ENCODE data around the gene TARS3.
"Not testable (repeated sequence)": the region's sequence is repeated elsewhere in the genome, so short reads cannot be mapped to it uniquely, and the experiment has no call there.

TARS3 gene

GRCh38 chr15:101637038-101637437 is 87.2 kb downstream of the TARS3 start:
- no peak for TF ChIP-seq CTCF (IDR thresholded peaks at IDR 0.05; ENCODE audit: low read depth, low read length)

GRCh38 chr15:101635944-101636727 is 88.1 kb downstream of the TARS3 start:
- H3K4me3 ChIP-seq (ENCODE audit: low read depth, low read length), result no peak overlapping the region
- TF ChIP-seq CTCF (IDR thresholded peaks at IDR 0.05; ENCODE audit: low read depth, low read length), result no peak

More at GRCh38 chr15:101637038-101637437, 87.2 kb downstream of the TARS3 start:
- H3K4me3 ChIP-seq (ENCODE audit: low read depth, low read length), result no peak overlapping the region

- no peak for TF ChIP-seq CTCF (IDR thresholded peaks at IDR 0.05; ENCODE audit: low read depth, low read length)
- no peak overlapping the region for H3K4me3 ChIP-seq (ENCODE audit: low read depth, low read length)
Measured at GRCh38 chr15:101633356-101633755, 90.9 kb downstream of the TARS3 start.

GRCh38 chr15:101626729-101627128 is 97.5 kb downstream of the TARS3 start:
- not testable (repeated sequence) for H3K4me3 ChIP-seq (ENCODE audit: low read depth, low read length)

- TF ChIP-seq CTCF (IDR thresholded peaks at IDR 0.05; ENCODE audit: low read depth, low read length), result no peak
- no peak overlapping the region for H3K4me3 ChIP-seq (ENCODE audit: low read depth, low read length)
Measured at GRCh38 chr15:101625980-101626379, 98.3 kb downstream of the TARS3 start.

- H3K4me3 ChIP-seq (ENCODE audit: low read depth, low read length), result no peak overlapping the region
- no peak for TF ChIP-seq CTCF (IDR thresholded peaks at IDR 0.05; ENCODE audit: low read depth, low read length)
Measured at GRCh38 chr15:101625184-101625583, 99.1 kb downstream of the TARS3 start.

- no peak for TF ChIP-seq CTCF (IDR thresholded peaks at IDR 0.05; ENCODE audit: low read depth, low read length)
- no peak overlapping the region for H3K4me3 ChIP-seq (ENCODE audit: low read depth, low read length)
Measured at GRCh38 chr15:101623367-101624304, 100.6 kb downstream of the TARS3 start.

Measured in WI38 (cell line).